SK-N-SH treated with all-trans-retinoic acid at 6 μM for 48 hours (cell line): ENCODE results near the gene PRKCZ.

Experiments
- ATAC-seq: fragments of 200-7000 bp; cut with Tn5 transposase; 3 replicates; pipeline ENCODE4 v1.9.1; 2020; ENCODE audit warnings: mild to moderate bottlenecking, moderate library complexity
- BACH2 ChIP-seq: fragments of 250-450 bp; sonication (Bioruptor Pico); IDR thresholded peaks from 2 replicates; pipeline ENCODE4 v1.9.0; 2021; ENCODE audit warnings: mild to moderate bottlenecking, borderline replicate concordance
- ESRRG ChIP-seq: fragments of 250-450 bp; sonication (Bioruptor Pico); IDR thresholded peaks from 2 replicates; pipeline ENCODE4 v1.6.1; 2021; ENCODE audit warnings: mild to moderate bottlenecking
- ISL1 ChIP-seq: fragments of 250-450 bp; sonication (Bioruptor Pico); IDR thresholded peaks from 2 replicates; pipeline ENCODE4 v2.1.2; 2022; ENCODE audit warnings: mild to moderate bottlenecking, moderate library complexity
- OSR1 ChIP-seq: fragments of 250-450 bp; sonication (Bioruptor Pico); IDR thresholded peaks from 2 replicates; pipeline ENCODE4 v1.8.0; 2022; ENCODE audit warnings: moderate library complexity, mild to moderate bottlenecking, inconsistent platforms
- PPARA ChIP-seq: fragments of 250-450 bp; sonication (Bioruptor Pico); IDR thresholded peaks from 2 replicates; pipeline ENCODE4 v1.5.0; 2020; ENCODE audit warnings: mild to moderate bottlenecking, borderline replicate concordance
- RARB ChIP-seq: fragments of 250-450 bp; sonication (Bioruptor Pico); IDR thresholded peaks from 2 replicates; pipeline ENCODE4 v1.8.0; 2021; ENCODE audit warnings: mild to moderate bottlenecking, moderate library complexity
- SNAI2 ChIP-seq: fragments of 250-450 bp; sonication (Bioruptor Pico); IDR thresholded peaks from 2 replicates; pipeline ENCODE4 v1.5.0; 2020; ENCODE audit warnings: mild to moderate bottlenecking, moderate library complexity
- ZC3H10 ChIP-seq: fragments of 250-450 bp; sonication (Bioruptor Pico); IDR thresholded peaks from 2 replicates; pipeline ENCODE4 v1.5.1; 2021; ENCODE audit warnings: mild to moderate bottlenecking, moderate library complexity
- ZFP3 ChIP-seq: fragments of 250-450 bp; sonication (Bioruptor Pico); IDR thresholded peaks from 2 replicates; pipeline ENCODE4 v1.5.0; 2020; ENCODE audit warnings: mild to moderate bottlenecking, moderate library complexity
- ZFP30 ChIP-seq: fragments of 450-650 bp; formaldehyde crosslinking; IDR thresholded peaks from 2 replicates; pipeline ENCODE4 v1.5.0; 2022; ENCODE audit warnings: mild to moderate bottlenecking, moderate library complexity
- ZNF565 ChIP-seq: fragments of 450-650 bp; formaldehyde crosslinking; conservative IDR thresholded peaks from 2 replicates; pipeline ENCODE4 v1.5.0; 2020; ENCODE audit warnings: low read depth, mild to moderate bottlenecking, moderate library complexity
- TF ChIP-seq, protein P1 (sequence below): fragments of 250-450 bp; sonication (Bioruptor Pico); IDR thresholded peaks from 2 replicates; pipeline ENCODE4 v1.5.1; 2020; ENCODE audit warnings: low read depth, mild to moderate bottlenecking, moderate library complexity
- TF ChIP-seq, protein P2 (sequence below): fragments of 250-450 bp; sonication (Bioruptor Pico); IDR thresholded peaks from 2 replicates; pipeline ENCODE4 v1.5.1; 2021; ENCODE audit warnings: mild to moderate bottlenecking, moderate library complexity
- TF ChIP-seq, protein P3 (sequence below): fragments of 250-450 bp; sonication (Bioruptor Pico); IDR thresholded peaks from 2 replicates; pipeline ENCODE4 v1.8.0; 2021; ENCODE audit warnings: low read depth, mild to moderate bottlenecking, moderate library complexity, borderline replicate concordance
- TF ChIP-seq, protein P4 (sequence below): fragments of 250-450 bp; sonication (Bioruptor Pico); IDR thresholded peaks from 2 replicates; pipeline ENCODE4 v1.8.0; 2020; ENCODE audit warnings: mild to moderate bottlenecking, moderate library complexity, borderline replicate concordance
- TF ChIP-seq, protein P5 (sequence below): fragments of 250-450 bp; sonication (Bioruptor Pico); IDR thresholded peaks from 2 replicates; pipeline ENCODE4 v1.5.0; 2020; ENCODE audit warnings: mild to moderate bottlenecking, moderate library complexity

The PRKCZ gene

DNA sequence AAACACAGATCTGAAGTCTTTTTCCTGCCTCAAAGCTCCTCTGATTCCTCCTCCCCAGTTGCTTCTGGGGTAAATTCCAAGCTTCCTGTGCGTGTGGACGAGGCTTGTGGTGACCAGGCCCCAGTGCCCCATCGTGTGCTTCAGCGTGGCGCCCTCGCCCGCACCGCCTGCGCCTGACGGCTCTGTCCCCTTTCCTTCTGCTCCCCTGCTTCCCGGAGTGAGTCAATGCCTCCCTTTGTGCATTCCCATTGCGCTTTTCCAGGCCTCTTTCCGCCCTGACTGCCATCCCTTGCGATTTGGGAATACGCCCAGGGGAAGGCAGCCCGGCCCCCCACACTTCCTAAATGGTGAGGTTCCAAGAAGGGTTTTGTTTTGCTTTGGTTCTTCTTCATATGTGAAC, 108.1 kb downstream of the PRKCZ start:
- ATAC-seq, result no peak
- no peak for TF ChIP-seq OSR1 (CRISPR knock-in tag)
- TF ChIP-seq, protein P1, sequence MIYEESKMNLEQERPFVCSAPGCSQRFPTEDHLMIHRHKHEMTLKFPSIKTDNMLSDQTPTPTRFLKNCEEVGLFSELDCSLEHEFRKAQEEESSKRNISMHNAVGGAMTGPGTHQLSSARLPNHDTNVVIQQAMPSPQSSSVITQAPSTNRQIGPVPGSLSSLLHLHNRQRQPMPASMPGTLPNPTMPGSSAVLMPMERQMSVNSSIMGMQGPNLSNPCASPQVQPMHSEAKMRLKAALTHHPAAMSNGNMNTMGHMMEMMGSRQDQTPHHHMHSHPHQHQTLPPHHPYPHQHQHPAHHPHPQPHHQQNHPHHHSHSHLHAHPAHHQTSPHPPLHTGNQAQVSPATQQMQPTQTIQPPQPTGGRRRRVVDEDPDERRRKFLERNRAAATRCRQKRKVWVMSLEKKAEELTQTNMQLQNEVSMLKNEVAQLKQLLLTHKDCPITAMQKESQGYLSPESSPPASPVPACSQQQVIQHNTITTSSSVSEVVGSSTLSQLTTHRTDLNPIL (CRISPR knock-in tag), result no peak
- TF ChIP-seq ZC3H10, result no peak

DNA sequence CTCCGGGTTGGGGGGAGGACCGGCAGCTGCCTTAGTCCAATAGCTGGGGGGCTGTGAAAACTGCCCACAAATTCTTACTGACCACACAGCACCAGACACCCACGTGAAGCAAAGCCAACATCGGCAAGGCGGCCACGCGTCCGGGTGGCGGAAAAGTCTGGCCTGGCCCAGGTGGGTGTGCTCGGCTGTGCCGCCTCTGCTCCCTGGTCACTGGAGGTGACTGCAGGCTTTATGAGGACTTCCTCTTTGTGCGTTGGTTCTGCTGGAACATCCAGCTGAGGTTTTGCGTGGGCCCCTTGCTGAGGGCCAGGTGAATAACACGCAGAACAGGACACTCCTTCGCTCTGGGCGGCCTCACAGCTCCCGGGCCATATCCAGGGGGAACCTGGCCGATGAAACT, 108.9 kb downstream of the PRKCZ start:
- no peak for ATAC-seq

DNA sequence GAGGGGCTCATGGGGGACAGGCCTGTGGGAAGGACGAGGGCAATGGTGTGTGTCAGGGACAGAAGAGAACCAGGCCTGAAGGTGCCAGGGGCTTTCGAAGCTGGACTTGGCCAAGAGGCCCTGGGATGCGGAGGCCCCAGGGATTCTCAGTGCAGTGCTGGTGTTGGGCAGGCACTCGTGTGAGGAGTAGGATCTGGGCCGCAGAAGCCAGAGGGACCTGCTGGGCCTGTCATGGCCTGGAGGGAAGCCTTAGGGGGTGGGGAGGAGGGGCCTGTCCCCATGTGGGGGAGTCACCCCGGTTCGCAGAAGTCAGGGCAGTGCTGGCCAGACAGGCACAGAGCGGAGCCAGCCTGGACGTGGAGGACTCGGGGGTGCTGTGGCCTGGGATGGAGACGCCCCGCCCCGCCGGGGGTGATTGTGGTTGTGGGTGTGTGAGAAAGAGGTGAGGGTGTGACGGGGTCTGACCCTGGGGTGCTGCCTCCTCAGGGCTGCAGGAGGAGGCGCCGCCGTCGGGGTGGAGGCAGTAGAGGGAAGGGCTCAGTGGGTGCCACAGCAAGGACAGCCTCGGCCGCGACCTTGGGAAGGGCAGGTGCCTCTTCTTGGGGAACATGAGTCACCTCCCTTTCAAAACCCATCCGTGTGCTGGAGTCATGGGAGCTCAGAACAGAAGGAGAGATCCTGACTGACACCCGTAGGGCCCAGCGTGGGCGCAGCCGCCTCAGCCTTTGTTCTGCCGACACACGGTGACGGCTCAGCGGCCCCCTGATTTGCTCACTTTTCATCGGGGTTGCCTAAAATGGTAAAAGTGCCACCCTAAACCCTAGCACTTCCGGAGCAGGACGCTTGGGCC, 110.5 kb downstream of the PRKCZ start:
- no peak for ATAC-seq
- TF ChIP-seq, protein P1 (CRISPR knock-in tag), result no peak
- TF ChIP-seq PPARA (CRISPR knock-in tag) (no peak), BACH2 (no peak), ZNF565 (CRISPR knock-in tag) (no peak), ZFP3 (CRISPR knock-in tag) (no peak), ZFP30 (CRISPR knock-in tag) (no peak), ZC3H10 (no peak), OSR1 (CRISPR knock-in tag) (no peak), RARB (CRISPR knock-in tag) (no peak), ESRRG (CRISPR knock-in tag) (no peak)
- TF ChIP-seq, protein P2, sequence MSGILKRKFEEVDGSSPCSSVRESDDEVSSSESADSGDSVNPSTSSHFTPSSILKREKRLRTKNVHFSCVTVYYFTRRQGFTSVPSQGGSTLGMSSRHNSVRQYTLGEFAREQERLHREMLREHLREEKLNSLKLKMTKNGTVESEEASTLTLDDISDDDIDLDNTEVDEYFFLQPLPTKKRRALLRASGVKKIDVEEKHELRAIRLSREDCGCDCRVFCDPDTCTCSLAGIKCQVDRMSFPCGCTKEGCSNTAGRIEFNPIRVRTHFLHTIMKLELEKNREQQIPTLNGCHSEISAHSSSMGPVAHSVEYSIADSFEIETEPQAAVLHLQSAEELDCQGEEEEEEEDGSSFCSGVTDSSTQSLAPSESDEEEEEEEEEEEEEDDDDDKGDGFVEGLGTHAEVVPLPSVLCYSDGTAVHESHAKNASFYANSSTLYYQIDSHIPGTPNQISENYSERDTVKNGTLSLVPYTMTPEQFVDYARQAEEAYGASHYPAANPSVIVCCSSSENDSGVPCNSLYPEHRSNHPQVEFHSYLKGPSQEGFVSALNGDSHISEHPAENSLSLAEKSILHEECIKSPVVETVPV (CRISPR knock-in tag), result no peak
- TF ChIP-seq, protein P3, sequence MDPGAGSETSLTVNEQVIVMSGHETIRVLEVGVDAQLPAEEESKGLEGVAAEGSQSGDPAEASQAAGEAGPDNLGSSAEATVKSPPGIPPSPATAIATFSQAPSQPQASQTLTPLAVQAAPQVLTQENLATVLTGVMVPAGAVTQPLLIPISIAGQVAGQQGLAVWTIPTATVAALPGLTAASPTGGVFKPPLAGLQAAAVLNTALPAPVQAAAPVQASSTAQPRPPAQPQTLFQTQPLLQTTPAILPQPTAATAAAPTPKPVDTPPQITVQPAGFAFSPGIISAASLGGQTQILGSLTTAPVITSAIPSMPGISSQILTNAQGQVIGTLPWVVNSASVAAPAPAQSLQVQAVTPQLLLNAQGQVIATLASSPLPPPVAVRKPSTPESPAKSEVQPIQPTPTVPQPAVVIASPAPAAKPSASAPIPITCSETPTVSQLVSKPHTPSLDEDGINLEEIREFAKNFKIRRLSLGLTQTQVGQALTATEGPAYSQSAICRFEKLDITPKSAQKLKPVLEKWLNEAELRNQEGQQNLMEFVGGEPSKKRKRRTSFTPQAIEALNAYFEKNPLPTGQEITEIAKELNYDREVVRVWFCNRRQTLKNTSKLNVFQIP (CRISPR knock-in tag), result no peak
- TF ChIP-seq, protein P4, sequence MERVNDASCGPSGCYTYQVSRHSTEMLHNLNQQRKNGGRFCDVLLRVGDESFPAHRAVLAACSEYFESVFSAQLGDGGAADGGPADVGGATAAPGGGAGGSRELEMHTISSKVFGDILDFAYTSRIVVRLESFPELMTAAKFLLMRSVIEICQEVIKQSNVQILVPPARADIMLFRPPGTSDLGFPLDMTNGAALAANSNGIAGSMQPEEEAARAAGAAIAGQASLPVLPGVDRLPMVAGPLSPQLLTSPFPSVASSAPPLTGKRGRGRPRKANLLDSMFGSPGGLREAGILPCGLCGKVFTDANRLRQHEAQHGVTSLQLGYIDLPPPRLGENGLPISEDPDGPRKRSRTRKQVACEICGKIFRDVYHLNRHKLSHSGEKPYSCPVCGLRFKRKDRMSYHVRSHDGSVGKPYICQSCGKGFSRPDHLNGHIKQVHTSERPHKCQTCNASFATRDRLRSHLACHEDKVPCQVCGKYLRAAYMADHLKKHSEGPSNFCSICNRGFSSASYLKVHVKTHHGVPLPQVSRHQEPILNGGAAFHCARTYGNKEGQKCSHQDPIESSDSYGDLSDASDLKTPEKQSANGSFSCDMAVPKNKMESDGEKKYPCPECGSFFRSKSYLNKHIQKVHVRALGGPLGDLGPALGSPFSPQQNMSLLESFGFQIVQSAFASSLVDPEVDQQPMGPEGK (CRISPR knock-in tag), result no peak
- TF ChIP-seq, protein P5, sequence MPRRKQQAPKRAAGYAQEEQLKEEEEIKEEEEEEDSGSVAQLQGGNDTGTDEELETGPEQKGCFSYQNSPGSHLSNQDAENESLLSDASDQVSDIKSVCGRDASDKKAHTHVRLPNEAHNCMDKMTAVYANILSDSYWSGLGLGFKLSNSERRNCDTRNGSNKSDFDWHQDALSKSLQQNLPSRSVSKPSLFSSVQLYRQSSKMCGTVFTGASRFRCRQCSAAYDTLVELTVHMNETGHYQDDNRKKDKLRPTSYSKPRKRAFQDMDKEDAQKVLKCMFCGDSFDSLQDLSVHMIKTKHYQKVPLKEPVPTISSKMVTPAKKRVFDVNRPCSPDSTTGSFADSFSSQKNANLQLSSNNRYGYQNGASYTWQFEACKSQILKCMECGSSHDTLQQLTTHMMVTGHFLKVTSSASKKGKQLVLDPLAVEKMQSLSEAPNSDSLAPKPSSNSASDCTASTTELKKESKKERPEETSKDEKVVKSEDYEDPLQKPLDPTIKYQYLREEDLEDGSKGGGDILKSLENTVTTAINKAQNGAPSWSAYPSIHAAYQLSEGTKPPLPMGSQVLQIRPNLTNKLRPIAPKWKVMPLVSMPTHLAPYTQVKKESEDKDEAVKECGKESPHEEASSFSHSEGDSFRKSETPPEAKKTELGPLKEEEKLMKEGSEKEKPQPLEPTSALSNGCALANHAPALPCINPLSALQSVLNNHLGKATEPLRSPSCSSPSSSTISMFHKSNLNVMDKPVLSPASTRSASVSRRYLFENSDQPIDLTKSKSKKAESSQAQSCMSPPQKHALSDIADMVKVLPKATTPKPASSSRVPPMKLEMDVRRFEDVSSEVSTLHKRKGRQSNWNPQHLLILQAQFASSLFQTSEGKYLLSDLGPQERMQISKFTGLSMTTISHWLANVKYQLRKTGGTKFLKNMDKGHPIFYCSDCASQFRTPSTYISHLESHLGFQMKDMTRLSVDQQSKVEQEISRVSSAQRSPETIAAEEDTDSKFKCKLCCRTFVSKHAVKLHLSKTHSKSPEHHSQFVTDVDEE (CRISPR knock-in tag), result no peak

More for the DNA sequence above, 108.9 kb downstream of the PRKCZ start:
- TF ChIP-seq ZNF565 (CRISPR knock-in tag) (no peak), OSR1 (CRISPR knock-in tag) (no peak), ISL1 (no peak), BACH2 (no peak), ZFP3 (CRISPR knock-in tag) (no peak), PPARA (CRISPR knock-in tag) (no peak), ZC3H10 (no peak), SNAI2 (CRISPR knock-in tag) (no peak), ZFP30 (CRISPR knock-in tag) (no peak), ESRRG (CRISPR knock-in tag) (no peak)
- TF ChIP-seq, protein P2 (CRISPR knock-in tag), result no peak
- TF ChIP-seq, protein P3 (CRISPR knock-in tag), result no peak
- TF ChIP-seq, protein P1 (CRISPR knock-in tag), result no peak
- TF ChIP-seq, all 23 proteins: peak for 0
